GM23338 (cell line): ENCODE data around the gene NF1. TPM values are rescaled to one million over a fixed set of nuclear protein-coding genes. Genes with fewer than 3 reads are reported as not detected.

Source experiments
- ATAC-seq: fragments of 200-7000 bp; cut with Tn5 transposase; 3 replicates; pipeline ENCODE4 v1.9.1; 2020
- DNase-seq: peaks from one replicate; pipeline ENCODE4 v3.0.0-alpha.2; 2015; ENCODE audit warnings: low spot score
- H2AFZ ChIP-seq: fragments of 200-600 bp; sonication (generic); 2 replicates; pipeline ENCODE4 v1.8.0; 2016; ENCODE audit warnings: antibody characterized with exemption, mild to moderate bottlenecking, moderate library complexity
- H3F3A ChIP-seq: fragments of 200-600 bp; sonication (generic); replicated peaks from 2 replicates; pipeline ENCODE4 v1.8.0; 2017; ENCODE audit warnings: antibody characterized with exemption, mixed run types, low read depth
- H3K27ac ChIP-seq: fragments of 200-600 bp; sonication (generic); 2 replicates; pipeline ENCODE4 v1.6.1; 2016; ENCODE audit warnings: low read depth
- H3K27me3 ChIP-seq: fragments of 200-600 bp; sonication (generic); 2 replicates; pipeline ENCODE4 v1.8.0; 2016; ENCODE audit warnings: mild to moderate bottlenecking, mixed run types, moderate library complexity; ENCODE audit not compliant: insufficient read depth
- H3K36me3 ChIP-seq: fragments of 200-600 bp; sonication (generic); 2 replicates; pipeline ENCODE4 v1.8.0; 2016; ENCODE audit warnings: mild to moderate bottlenecking; ENCODE audit not compliant: insufficient read depth
- H3K4me1 ChIP-seq: fragments of 200-600 bp; sonication (generic); 2 replicates; pipeline ENCODE4 v1.8.0; 2016; ENCODE audit warnings: mild to moderate bottlenecking, moderate library complexity; ENCODE audit not compliant: insufficient read depth
- H3K4me2 ChIP-seq: fragments of 200-600 bp; sonication (generic); 2 replicates; pipeline ENCODE4 v1.7.1; 2017; ENCODE audit warnings: mixed run types
- H3K4me3 ChIP-seq: fragments of 200-600 bp; sonication (generic); 2 replicates; pipeline ENCODE4 v1.6.1; 2016; ENCODE audit warnings: mixed run types
- H3K79me2 ChIP-seq: fragments of 200-600 bp; sonication (generic); replicated peaks from 2 replicates; pipeline ENCODE4 v1.8.0; 2017; ENCODE audit warnings: mild to moderate bottlenecking; ENCODE audit not compliant: insufficient read depth
- H3K9me2 ChIP-seq: fragments of 200-600 bp; sonication (generic); 2 replicates; pipeline ENCODE4 v1.8.0; 2017; ENCODE audit not compliant: insufficient read depth
- H4K20me1 ChIP-seq: fragments of 200-600 bp; sonication (generic); replicated peaks from 2 replicates; pipeline ENCODE4 v1.8.0; 2017; ENCODE audit warnings: mild to moderate bottlenecking; ENCODE audit not compliant: insufficient read depth
- H3K27ac Mint-ChIP-seq: 2 replicates; pipeline ENCODE4 v1.8.0; 2020; ENCODE audit warnings: inconsistent platforms, mild to moderate bottlenecking, moderate library complexity, mixed read lengths
- H3K27me3 Mint-ChIP-seq: 3 replicates; pipeline ENCODE4 v1.8.0; 2022; ENCODE audit warnings: low read depth, mild to moderate bottlenecking, moderate library complexity, mixed read lengths, inconsistent platforms; ENCODE audit not compliant: insufficient read depth, poor library complexity
- H3K36me3 Mint-ChIP-seq: 3 replicates; pipeline ENCODE4 v1.8.0; 2021; ENCODE audit warnings: low read depth, mild to moderate bottlenecking, inconsistent platforms, moderate library complexity, mixed read lengths
- H3K4me1 Mint-ChIP-seq: 3 replicates; pipeline ENCODE4 v1.8.0; 2020; ENCODE audit warnings: mild to moderate bottlenecking, inconsistent platforms, mixed read lengths
- H3K4me3 Mint-ChIP-seq: 3 replicates; pipeline ENCODE4 v1.8.0; 2021; ENCODE audit warnings: moderate library complexity, mild to moderate bottlenecking, inconsistent platforms, mixed read lengths
- H3K9me3 Mint-ChIP-seq: 3 replicates; pipeline ENCODE4 v1.8.0; 2020; ENCODE audit warnings: moderate library complexity, mild to moderate bottlenecking, inconsistent platforms, mixed read lengths
- CREB1 ChIP-seq: fragments of 250-450 bp; sonication (Bioruptor Pico); IDR thresholded peaks from 2 replicates; pipeline ENCODE4 v1.5.0; 2020; ENCODE audit warnings: low read depth, mild to moderate bottlenecking, moderate library complexity
- EZH2 ChIP-seq: fragments of 200-600 bp; sonication (generic); IDR thresholded peaks from one replicate; pipeline ENCODE4 v1.8.0; 2017; ENCODE audit warnings: antibody characterized with exemption, mild to moderate bottlenecking, low read depth; ENCODE audit not compliant: unreplicated experiment
- EZH2phosphoT487 ChIP-seq: fragments of 200-600 bp; sonication (generic); IDR thresholded peaks from one replicate; pipeline ENCODE4 v1.8.1; 2018; ENCODE audit warnings: antibody characterized with exemption; ENCODE audit not compliant: unreplicated experiment
- JUNB ChIP-seq: IDR thresholded peaks from one replicate; pipeline ENCODE4 v1.6.1; 2016; ENCODE audit warnings: antibody characterized with exemption; ENCODE audit not compliant: unreplicated experiment
- NANOG ChIP-seq: IDR thresholded peaks from 2 replicates; pipeline ENCODE4 v1.6.1; 2016; ENCODE audit warnings: antibody characterized with exemption, borderline replicate concordance
- POLR2AphosphoS5 ChIP-seq: IDR thresholded peaks from 2 replicates; pipeline ENCODE4 v1.6.1; 2016; ENCODE audit warnings: antibody characterized with exemption, low read depth
- REST ChIP-seq: IDR thresholded peaks from one replicate; pipeline ENCODE4 v1.6.1; 2018; ENCODE audit warnings: antibody characterized with exemption; ENCODE audit not compliant: unreplicated experiment
- STAT1 ChIP-seq: IDR thresholded peaks from one replicate; pipeline ENCODE4 v1.6.1; 2016; ENCODE audit warnings: antibody characterized with exemption; ENCODE audit not compliant: unreplicated experiment
- ZNF331 ChIP-seq: fragments of 250-450 bp; sonication (Bioruptor Pico); IDR thresholded peaks from 2 replicates; pipeline ENCODE4 v1.5.0; 2020; ENCODE audit warnings: low read depth, mild to moderate bottlenecking, moderate library complexity
- polyA plus RNA-seq: library from polyadenylated mRNA; unstranded; fragments of >200 nt; fragmentation: Nextera tagmentation; extraction: Ambion mirVana; gene quantifications from 2 replicates; pipeline ENCODE4 v1.2.1, GENCODE V29; 2016
- total RNA-seq: library from RNA; depleted of rRNA; stranded (reverse); fragments of >200 nt; shearing (Covaris generic); gene quantifications from 2 replicates; pipeline ENCODE4 v1.2.3, GENCODE V29; 2014
- TF ChIP-seq, protein P1 (sequence below): fragments of 250-450 bp; sonication (Bioruptor Pico); IDR thresholded peaks from 2 replicates; pipeline ENCODE4 v1.5.0; 2020; ENCODE audit warnings: mild to moderate bottlenecking, moderate library complexity
- TF ChIP-seq, protein P2 (sequence below), 2 experiments: fragments of 200-600 bp in 1 of 2; sonication (generic) in 1 of 2; conservative IDR thresholded peaks; 2 replicates each; pipeline versions ENCODE4 v1.5.1 to v1.6.1; 2016 to 2017; ENCODE audit warnings: antibody characterized with exemption in 2 of 2, low read depth in 2 of 2, mild to moderate bottlenecking in 2 of 2, moderate library complexity in 1 of 2
- TF ChIP-seq, protein P3 (sequence below): IDR thresholded peaks from 2 replicates; pipeline ENCODE4 v1.6.1; 2016; ENCODE audit warnings: antibody characterized with exemption

NF1 gene
- total and polyA plus RNA-seq, 2 experiments from 2014 or later, result 16.3 to 49.7 TPM

DNA sequence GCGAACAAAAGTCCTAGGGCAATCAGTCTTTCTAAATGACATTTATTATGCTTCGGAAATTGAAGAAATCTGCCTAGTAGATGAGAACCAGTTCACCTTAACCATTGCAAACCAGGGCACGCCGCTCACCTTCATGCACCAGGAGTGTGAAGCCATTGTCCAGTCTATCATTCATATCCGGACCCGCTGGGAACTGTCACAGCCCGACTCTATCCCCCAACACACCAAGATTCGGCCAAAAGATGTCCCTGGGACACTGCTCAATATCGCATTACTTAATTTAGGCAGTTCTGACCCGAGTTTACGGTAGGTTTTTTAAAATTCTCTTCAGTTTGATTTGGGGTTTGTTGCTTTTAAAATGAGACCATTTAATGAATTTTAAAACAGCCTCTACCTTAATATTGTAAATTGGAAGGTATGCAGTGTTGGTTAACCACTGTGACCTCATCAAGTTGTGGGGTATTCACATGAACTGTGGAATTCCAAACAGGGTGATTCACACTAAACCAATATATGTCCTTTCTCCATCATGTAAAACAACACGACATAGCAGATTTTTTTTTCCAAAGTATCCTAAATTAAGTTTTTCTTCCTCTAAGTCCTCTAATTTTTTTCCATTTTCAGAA lies 232.9 kb downstream of the NF1 start (continued):
- TF ChIP-seq, protein P1, sequence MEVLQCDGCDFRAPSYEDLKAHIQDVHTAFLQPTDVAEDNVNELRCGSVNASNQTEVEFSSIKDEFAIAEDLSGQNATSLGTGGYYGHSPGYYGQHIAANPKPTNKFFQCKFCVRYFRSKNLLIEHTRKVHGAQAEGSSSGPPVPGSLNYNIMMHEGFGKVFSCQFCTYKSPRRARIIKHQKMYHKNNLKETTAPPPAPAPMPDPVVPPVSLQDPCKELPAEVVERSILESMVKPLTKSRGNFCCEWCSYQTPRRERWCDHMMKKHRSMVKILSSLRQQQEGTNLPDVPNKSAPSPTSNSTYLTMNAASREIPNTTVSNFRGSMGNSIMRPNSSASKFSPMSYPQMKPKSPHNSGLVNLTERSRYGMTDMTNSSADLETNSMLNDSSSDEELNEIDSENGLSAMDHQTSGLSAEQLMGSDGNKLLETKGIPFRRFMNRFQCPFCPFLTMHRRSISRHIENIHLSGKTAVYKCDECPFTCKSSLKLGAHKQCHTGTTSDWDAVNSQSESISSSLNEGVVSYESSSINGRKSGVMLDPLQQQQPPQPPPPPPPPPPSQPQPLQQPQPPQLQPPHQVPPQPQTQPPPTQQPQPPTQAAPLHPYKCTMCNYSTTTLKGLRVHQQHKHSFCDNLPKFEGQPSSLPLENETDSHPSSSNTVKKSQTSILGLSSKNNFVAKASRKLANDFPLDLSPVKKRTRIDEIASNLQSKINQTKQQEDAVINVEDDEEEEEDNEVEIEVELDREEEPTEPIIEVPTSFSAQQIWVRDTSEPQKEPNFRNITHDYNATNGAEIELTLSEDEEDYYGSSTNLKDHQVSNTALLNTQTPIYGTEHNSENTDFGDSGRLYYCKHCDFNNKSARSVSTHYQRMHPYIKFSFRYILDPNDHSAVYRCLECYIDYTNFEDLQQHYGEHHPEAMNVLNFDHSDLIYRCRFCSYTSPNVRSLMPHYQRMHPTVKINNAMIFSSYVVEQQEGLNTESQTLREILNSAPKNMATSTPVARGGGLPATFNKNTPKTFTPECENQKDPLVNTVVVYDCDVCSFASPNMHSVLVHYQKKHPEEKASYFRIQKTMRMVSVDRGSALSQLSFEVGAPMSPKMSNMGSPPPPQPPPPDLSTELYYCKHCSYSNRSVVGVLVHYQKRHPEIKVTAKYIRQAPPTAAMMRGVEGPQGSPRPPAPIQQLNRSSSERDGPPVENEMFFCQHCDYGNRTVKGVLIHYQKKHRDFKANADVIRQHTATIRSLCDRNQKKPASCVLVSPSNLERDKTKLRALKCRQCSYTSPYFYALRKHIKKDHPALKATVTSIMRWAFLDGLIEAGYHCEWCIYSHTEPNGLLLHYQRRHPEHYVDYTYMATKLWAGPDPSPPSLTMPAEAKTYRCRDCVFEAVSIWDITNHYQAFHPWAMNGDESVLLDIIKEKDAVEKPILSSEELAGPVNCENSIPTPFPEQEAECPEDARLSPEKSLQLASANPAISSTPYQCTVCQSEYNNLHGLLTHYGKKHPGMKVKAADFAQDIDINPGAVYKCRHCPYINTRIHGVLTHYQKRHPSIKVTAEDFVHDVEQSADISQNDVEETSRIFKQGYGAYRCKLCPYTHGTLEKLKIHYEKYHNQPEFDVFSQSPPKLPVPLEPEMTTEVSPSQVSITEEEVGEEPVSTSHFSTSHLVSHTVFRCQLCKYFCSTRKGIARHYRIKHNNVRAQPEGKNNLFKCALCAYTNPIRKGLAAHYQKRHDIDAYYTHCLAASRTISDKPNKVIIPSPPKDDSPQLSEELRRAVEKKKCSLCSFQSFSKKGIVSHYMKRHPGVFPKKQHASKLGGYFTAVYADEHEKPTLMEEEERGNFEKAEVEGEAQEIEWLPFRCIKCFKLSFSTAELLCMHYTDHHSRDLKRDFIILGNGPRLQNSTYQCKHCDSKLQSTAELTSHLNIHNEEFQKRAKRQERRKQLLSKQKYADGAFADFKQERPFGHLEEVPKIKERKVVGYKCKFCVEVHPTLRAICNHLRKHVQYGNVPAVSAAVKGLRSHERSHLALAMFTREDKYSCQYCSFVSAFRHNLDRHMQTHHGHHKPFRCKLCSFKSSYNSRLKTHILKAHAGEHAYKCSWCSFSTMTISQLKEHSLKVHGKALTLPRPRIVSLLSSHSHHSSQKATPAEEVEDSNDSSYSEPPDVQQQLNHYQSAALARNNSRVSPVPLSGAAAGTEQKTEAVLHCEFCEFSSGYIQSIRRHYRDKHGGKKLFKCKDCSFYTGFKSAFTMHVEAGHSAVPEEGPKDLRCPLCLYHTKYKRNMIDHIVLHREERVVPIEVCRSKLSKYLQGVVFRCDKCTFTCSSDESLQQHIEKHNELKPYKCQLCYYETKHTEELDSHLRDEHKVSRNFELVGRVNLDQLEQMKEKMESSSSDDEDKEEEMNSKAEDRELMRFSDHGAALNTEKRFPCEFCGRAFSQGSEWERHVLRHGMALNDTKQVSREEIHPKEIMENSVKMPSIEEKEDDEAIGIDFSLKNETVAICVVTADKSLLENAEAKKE, result no peak
- TF ChIP-seq ZNF331 (CRISPR knock-in tag), result no peak
- no peak for TF ChIP-seq JUNB
- TF ChIP-seq STAT1, result no peak
- TF ChIP-seq EZH2, result no peak
- TF ChIP-seq, protein P2, sequence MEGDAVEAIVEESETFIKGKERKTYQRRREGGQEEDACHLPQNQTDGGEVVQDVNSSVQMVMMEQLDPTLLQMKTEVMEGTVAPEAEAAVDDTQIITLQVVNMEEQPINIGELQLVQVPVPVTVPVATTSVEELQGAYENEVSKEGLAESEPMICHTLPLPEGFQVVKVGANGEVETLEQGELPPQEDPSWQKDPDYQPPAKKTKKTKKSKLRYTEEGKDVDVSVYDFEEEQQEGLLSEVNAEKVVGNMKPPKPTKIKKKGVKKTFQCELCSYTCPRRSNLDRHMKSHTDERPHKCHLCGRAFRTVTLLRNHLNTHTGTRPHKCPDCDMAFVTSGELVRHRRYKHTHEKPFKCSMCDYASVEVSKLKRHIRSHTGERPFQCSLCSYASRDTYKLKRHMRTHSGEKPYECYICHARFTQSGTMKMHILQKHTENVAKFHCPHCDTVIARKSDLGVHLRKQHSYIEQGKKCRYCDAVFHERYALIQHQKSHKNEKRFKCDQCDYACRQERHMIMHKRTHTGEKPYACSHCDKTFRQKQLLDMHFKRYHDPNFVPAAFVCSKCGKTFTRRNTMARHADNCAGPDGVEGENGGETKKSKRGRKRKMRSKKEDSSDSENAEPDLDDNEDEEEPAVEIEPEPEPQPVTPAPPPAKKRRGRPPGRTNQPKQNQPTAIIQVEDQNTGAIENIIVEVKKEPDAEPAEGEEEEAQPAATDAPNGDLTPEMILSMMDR (conservative IDR thresholded peaks at IDR 0.05; ENCODE audit: low read depth in 2 of 2), result no peak
- no peak for TF ChIP-seq EZH2phosphoT487

- ATAC-seq (no peak), DNase-seq (no peak)
- no peak overlapping the region for H3K4me2 ChIP-seq
- Mint-ChIP-seq H3K27me3 (peaks cover 4% of the 10 kb centered on the region), H3K4me3 (no peak overlapping the region), H3K4me1 (no peaks in the 10 kb centered on the region), H3K27ac (no peak overlapping the region), H3K36me3 (no peaks in the 10 kb centered on the region), H3K9me3 (no peaks in the 10 kb centered on the region)
- no peaks in the 10 kb centered on the region for H3K79me2 ChIP-seq
- no peaks in the 10 kb centered on the region for H3K36me3 ChIP-seq
- no peaks in the 10 kb centered on the region for H3K9me2 ChIP-seq
- H3K4me1 ChIP-seq, result no peaks in the 10 kb centered on the region
- no peak overlapping the region for H3K4me3 ChIP-seq
- TF ChIP-seq CREB1 (CRISPR knock-in tag) (no peak), STAT1 (no peak), ZNF331 (CRISPR knock-in tag) (no peak), NANOG (no peak), EZH2 (no peak), POLR2AphosphoS5 (no peak), JUNB (no peak), REST (no peak), EZH2phosphoT487 (no peak)
- TF ChIP-seq, protein P3, sequence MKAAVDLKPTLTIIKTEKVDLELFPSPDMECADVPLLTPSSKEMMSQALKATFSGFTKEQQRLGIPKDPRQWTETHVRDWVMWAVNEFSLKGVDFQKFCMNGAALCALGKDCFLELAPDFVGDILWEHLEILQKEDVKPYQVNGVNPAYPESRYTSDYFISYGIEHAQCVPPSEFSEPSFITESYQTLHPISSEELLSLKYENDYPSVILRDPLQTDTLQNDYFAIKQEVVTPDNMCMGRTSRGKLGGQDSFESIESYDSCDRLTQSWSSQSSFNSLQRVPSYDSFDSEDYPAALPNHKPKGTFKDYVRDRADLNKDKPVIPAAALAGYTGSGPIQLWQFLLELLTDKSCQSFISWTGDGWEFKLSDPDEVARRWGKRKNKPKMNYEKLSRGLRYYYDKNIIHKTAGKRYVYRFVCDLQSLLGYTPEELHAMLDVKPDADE, result no peak
- H3K27me3 ChIP-seq, result no peaks in the 10 kb centered on the region
- H3K27ac ChIP-seq, result no peak overlapping the region
- H4K20me1 ChIP-seq, result no peaks in the 10 kb centered on the region
- H3F3A ChIP-seq, result no peaks in the 10 kb centered on the region
- no peak overlapping the region for H2AFZ ChIP-seq
These were observed 233.4 kb downstream of the NF1 start for GRCh38 chr17:31328160-31328535.
